ENCODE measurements around the gene FGF19.

Gene FGF19

GRCh38 chr11:69669486-69669885 is 34.3 kb downstream of the FGF19 start:
- H3K27ac ChIP-seq = peak overlapping the region; percentile 46
- no peak for TF ChIP-seq CTCF (IDR thresholded peaks at IDR 0.05)

- H3K27ac ChIP-seq = peak overlapping the region; percentile 27; the same call in 1 of the 2 replicates
These were observed 35.9 kb downstream of the FGF19 start for GRCh38 chr11:69667619-69668604.

GRCh38 chr11:69666752-69667536 is 36.9 kb downstream of the FGF19 start:
- TF ChIP-seq CTCF (IDR thresholded peaks at IDR 0.05) = no peak
- TF ChIP-seq ZFX (IDR thresholded peaks at IDR 0.05; ENCODE audit: borderline replicate concordance) = no peak
- no peak overlapping the region for H3K27ac ChIP-seq

More at GRCh38 chr11:69667619-69668604, 35.9 kb downstream of the FGF19 start:
- TF ChIP-seq ZFX (IDR thresholded peaks at IDR 0.05; ENCODE audit: borderline replicate concordance) (no peak), CTCF (IDR thresholded peaks at IDR 0.05) (no peak)

- H3K27ac ChIP-seq = no peak overlapping the region
- no peak for TF ChIP-seq CTCF (IDR thresholded peaks at IDR 0.05)
- TF ChIP-seq ZFX (IDR thresholded peaks at IDR 0.05; ENCODE audit: borderline replicate concordance) = no peak
These were observed 37.6 kb downstream of the FGF19 start for GRCh38 chr11:69666261-69666660.

GRCh38 chr11:69665669-69666068 is 38.2 kb downstream of the FGF19 start:
- H3K27ac ChIP-seq = no peak overlapping the region
- TF ChIP-seq ZFX (IDR thresholded peaks at IDR 0.05; ENCODE audit: borderline replicate concordance) (no peak), CTCF (IDR thresholded peaks at IDR 0.05) (no peak)

- H3K27ac ChIP-seq = no peak overlapping the region
- no peak for TF ChIP-seq ZFX (IDR thresholded peaks at IDR 0.05; ENCODE audit: borderline replicate concordance)
- TF ChIP-seq CTCF (IDR thresholded peaks at IDR 0.05) = no peak
These were observed 38.9 kb downstream of the FGF19 start for GRCh38 chr11:69664901-69665300.

All from 22Rv1 (cell line).